K562 (cell line): ENCODE data around the gene GLMP. TPM values are rescaled to one million over a fixed set of nuclear protein-coding genes. Genes with fewer than 3 reads are reported as not detected.

Experiments
- ATAC-seq: fragments of 200-7000 bp; cut with Tn5 transposase; 3 replicates; pipeline ENCODE4 v1.9.1; 2020; ENCODE audit warnings: moderate library complexity
- BruUV-seq: library from RNA; stranded (reverse); fragments of 400-500 nt; replicated peaks from 2 replicates; lab custom pipeline; 2021; lab: Mats Ljungman, UMichigan
- CTCF ChIA-PET: fragments of 300-600 bp; formaldehyde crosslinking; extraction: SDS; loops from one replicate; lab custom pipeline; 2021; ENCODE audit warnings: low intra/inter-chr PET ratio; lab: Yijun Ruan, JAX
- POLR2A ChIA-PET: fragments of 300-600, 350-650 bp; sonication (Branson Sonifier 250); formaldehyde crosslinking; extraction: SDS; loops from one replicate; lab custom pipeline; 2021; ENCODE audit warnings: antibody characterized with exemption, inconsistent platforms; lab: Yijun Ruan, JAX
- DNase-seq, 4 experiments: peaks; one replicate each; pipeline versions ENCODE4 v3.0.0 to v3.0.0-alpha.2; 2011 to 2018; ENCODE audit warnings: low spot score in 3 of 4, mixed read lengths in 3 of 4; ENCODE audit errors: extremely low read depth in 1 of 4
- FAIRE-seq: peaks from 2 replicates; lab custom pipeline; 2011; peaks lifted over from hg19 to GRCh38; lab: Jason Lieb, UNC
- H2AFZ ChIP-seq: 2 replicates; pipeline ENCODE4 v1.6.0; 2011; ENCODE audit warnings: low read depth, low read length, control low read depth, inconsistent platforms
- H3K27ac ChIP-seq: fragments of 200-600 bp; 3 replicates; pipeline ENCODE4 v1.8.0; 2011; ENCODE audit warnings: low read depth, mild to moderate bottlenecking, control low read depth, inconsistent platforms, low read length, moderate library complexity, mixed read lengths; ENCODE audit errors: extremely low read depth
- H3K27me3 ChIP-seq, 2 experiments: fragments of 300-600 bp in 1 of 2; 2 replicates in 1 of 2; 3 replicates in 1 of 2; pipeline versions ENCODE4 v1.6.0 to v1.8.0; 2011; ENCODE audit warnings: inconsistent platforms in 2 of 2, low read length in 2 of 2, mild to moderate bottlenecking in 1 of 2, mixed read lengths in 1 of 2, moderate library complexity in 1 of 2; ENCODE audit not compliant: control insufficient read depth in 2 of 2, insufficient read depth in 2 of 2
- H3K36me3 ChIP-seq: fragments of 300-600 bp; 3 replicates; pipeline ENCODE4 v1.8.0; 2011; ENCODE audit warnings: mild to moderate bottlenecking, low read length, inconsistent platforms; ENCODE audit not compliant: control insufficient read depth, insufficient read depth
- H3K4me1 ChIP-seq, 2 experiments: fragments of 200-600 bp in 1 of 2; replicated peaks in 1 of 2; 2 replicates in 1 of 2; 3 replicates in 1 of 2; pipeline versions ENCODE4 v1.5.1 to v1.8.0; 2011; ENCODE audit warnings: inconsistent platforms in 2 of 2, low read length in 2 of 2, mild to moderate bottlenecking in 1 of 2, mixed read lengths in 1 of 2, moderate library complexity in 1 of 2; ENCODE audit not compliant: control insufficient read depth in 2 of 2, insufficient read depth in 2 of 2
- H3K4me2 ChIP-seq: 2 replicates; pipeline ENCODE4 v1.6.1; 2011; ENCODE audit warnings: low read length, control low read depth, inconsistent platforms, mixed read lengths; ENCODE audit not compliant: insufficient read depth
- H3K4me3 ChIP-seq: fragments of 200-600 bp; sonication (generic), shearing (Covaris generic); 2 replicates; pipeline ENCODE4 v1.5.1; 2016; ENCODE audit warnings: control low read depth, inconsistent platforms
- H3K79me2 ChIP-seq: fragments of 200-600 bp; 3 replicates; pipeline ENCODE4 v1.8.0; 2011; ENCODE audit warnings: low read length, inconsistent platforms; ENCODE audit not compliant: control insufficient read depth, insufficient read depth
- H3K9ac ChIP-seq, 2 experiments: 2 replicates each; pipeline versions ENCODE4 v1.6.0 to v1.6.1; 2011; ENCODE audit warnings: low read depth in 2 of 2, low read length in 2 of 2, control low read depth in 1 of 2, inconsistent platforms in 1 of 2, mild to moderate bottlenecking in 1 of 2, mixed read lengths in 1 of 2; ENCODE audit not compliant: insufficient read depth in 1 of 2
- H3K9me1 ChIP-seq: one replicate; pipeline ENCODE4 v1.6.0; 2011; ENCODE audit warnings: inconsistent platforms, mild to moderate bottlenecking, low read length, moderate library complexity; ENCODE audit not compliant: control insufficient read depth, insufficient read depth
- H3K9me3 ChIP-seq: replicated peaks from 2 replicates; pipeline ENCODE4 v1.5.1; 2011; ENCODE audit warnings: low read depth, low read length, inconsistent platforms; ENCODE audit not compliant: control insufficient read depth, insufficient read depth
- H4K20me1 ChIP-seq: replicated peaks from 2 replicates; pipeline ENCODE4 v1.6.1; 2011; ENCODE audit warnings: low read length, inconsistent platforms, mixed read lengths; ENCODE audit not compliant: control insufficient read depth, insufficient read depth
- ATF1 ChIP-seq, 2 experiments: fragments of 450-650 bp in 1 of 2; IDR thresholded peaks; 2 replicates each; pipeline ENCODE4 v1.6.1; 2016; ENCODE audit warnings: missing compliant biosample characterization in 1 of 2, missing genetic modification characterization in 1 of 2
- BACH1 ChIP-seq: fragments of 200-800 bp; sonication (Bioruptor generic); IDR thresholded peaks from 2 replicates; pipeline ENCODE4 v1.6.1; 2016; ENCODE audit warnings: missing genetic modification characterization, missing compliant biosample characterization
- MTA2 ChIP-seq: fragments of 450-650 bp; IDR thresholded peaks from 2 replicates; pipeline ENCODE4 v1.6.1; 2016; ENCODE audit warnings: low read depth
- ZNF274 ChIP-seq: IDR thresholded peaks from 2 replicates; pipeline ENCODE4 v1.6.1; 2011; ENCODE audit warnings: low read depth, mild to moderate bottlenecking, low read length, moderate library complexity, borderline replicate concordance
- ZNF696 ChIP-seq: fragments of 250-450 bp; sonication (Bioruptor Pico); conservative IDR thresholded peaks from 2 replicates; pipeline ENCODE4 v1.4.0; 2020; ENCODE audit warnings: mild to moderate bottlenecking, moderate library complexity
- WGBS: fragments of 100-300 bp; shearing (Covaris generic); methylation state at CpG from one replicate; pipeline ENCODE4 v1.1.6; 2016; ENCODE audit warnings: low coverage, mixed read lengths; ENCODE audit not compliant: insufficient coverage; ENCODE audit errors: missing lambda C conversion rate; 5-methylcytosine and 5-hydroxymethylcytosine counted together
- in situ Hi-C: fragments of 300-500 bp; cut with MboI; formaldehyde crosslinking; loops from 4 replicates; pipeline ENCODE4 v1.15.0; 2018; ENCODE audit warnings: inconsistent platforms, mixed read lengths
- intact Hi-C: fragments of 100-400 bp; cut with micrococcal nuclease; formaldehyde crosslinking; loops from 2 replicates; pipeline ENCODE4 v1.14.2; 2022
- polyA plus RNA-seq, 8 experiments: library from polyadenylated mRNA; depleted of rRNA in 4 of 8; stranded (reverse) in 5 of 8; unstranded in 3 of 8; fragments of >200 nt; fragmentation: Nextera tagmentation in 2 of 8; fragmentation: Illumina TruSeq in 1 of 8; extraction: Ambion mirVana in 2 of 8; extraction: Trizol in 1 of 8; gene quantifications; 2 replicates each; pipeline versions ENCODE4 v1.2.1 to v1.2.3, GENCODE V29; 2011 to 2014; ENCODE audit warnings: inconsistent platforms in 1 of 8, missing spikeins in 1 of 8
- total RNA-seq, 7 experiments: library from RNA; depleted of rRNA in 6 of 7; stranded (reverse); fragments of >200 nt in 6 of 7; fragmentation: Illumina TruSeq in 2 of 7; extraction: Trizol in 2 of 7; gene quantifications; 2 replicates each; pipeline versions ENCODE4 v1.2.1 to v1.2.3, GENCODE V29; 2011 to 2021; ENCODE audit warnings: low replicate concordance in 1 of 7
- TF ChIP-seq, protein P1 (sequence below): fragments of 250-450 bp; sonication (Bioruptor Pico); IDR thresholded peaks from 2 replicates; pipeline ENCODE4 v1.8.0; 2022; ENCODE audit warnings: moderate library complexity, mild to moderate bottlenecking, inconsistent platforms

GLMP gene
- total and polyA plus RNA-seq, 9 of the 15 experiments (the other 6 are each of a cell fraction or from before 2014, with no cell fraction given) = 8.3 to 28.2 (median 22.4) TPM

DNA sequence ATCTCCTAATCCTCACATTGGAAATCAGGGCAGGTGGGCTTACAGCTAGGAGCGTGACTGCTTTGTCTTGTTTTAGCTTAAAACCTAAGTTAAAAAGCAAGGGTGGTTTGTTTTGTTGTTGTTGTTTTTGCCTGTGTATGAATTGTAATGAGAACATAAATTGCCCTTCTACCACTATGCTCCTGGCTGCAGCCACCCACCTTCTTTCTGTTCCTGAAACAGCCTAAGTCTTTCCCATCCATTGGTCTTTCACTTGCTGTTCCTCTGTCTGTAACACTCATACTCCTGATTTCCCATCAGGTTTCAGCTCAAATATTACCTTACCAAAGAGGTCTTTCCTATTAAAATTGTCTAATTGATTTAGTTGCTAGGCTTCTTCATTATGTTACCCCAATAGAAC, 12.0 kb downstream of the GLMP start:
- ATAC-seq = no peak
- peak overlapping the region; percentile 97 for H3K4me3 ChIP-seq
- no peak for TF ChIP-seq ZNF274
- no peak for TF ChIP-seq ATF1 (CRISPR knock-in tag; IDR thresholded peaks at IDR 0.05)
- TF ChIP-seq ATF1 (tag; IDR thresholded peaks at IDR 0.05) = no peak
- no peak for TF ChIP-seq ZNF696
- no peak for TF ChIP-seq MTA2
- TF ChIP-seq BACH1 (tag) = peak; percentile 6; the same call in 1 of the 2 replicates
- TF ChIP-seq, protein P1, sequence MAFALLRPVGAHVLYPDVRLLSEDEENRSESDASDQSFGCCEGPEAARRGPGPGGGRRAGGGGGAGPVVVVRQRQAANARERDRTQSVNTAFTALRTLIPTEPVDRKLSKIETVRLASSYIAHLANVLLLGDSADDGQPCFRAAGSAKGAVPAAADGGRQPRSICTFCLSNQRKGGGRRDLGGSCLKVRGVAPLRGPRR (CRISPR knock-in tag) = no peak
- TF ChIP-seq, all 486 proteins: peak for 1
- Histone ChIP-seq H2AFZ (peak overlapping the region; percentile 97), H3K9me1 (no peaks in the 10 kb centered on the region), H3K79me2 (peaks cover 51% of the 10 kb centered on the region), H3K9me3 (no peaks in the 10 kb centered on the region), H4K20me1 (peaks cover 11% of the 10 kb centered on the region; the same call in 1 of the 2 replicates), H3K27ac (peak overlapping the region; percentile 93; the same call in 2 of the 3 replicates), H3K36me3 (peaks cover 38% of the 10 kb centered on the region), H3K27me3 (no peaks in the 10 kb centered on the region), H3K4me2 (peak overlapping the region; percentile 100), H3K9ac (peak overlapping the region; percentile 91 to 97; a peak in 3 of 4 replicates), H3K4me1 (peaks cover 6 to 10% of the 10 kb centered on the region in 2 experiments; a peak in 4 of 5 replicates)
- FAIRE-seq (no peak), DNase-seq (no peak)
- intact Hi-C loops = no loop called here
- ChIA-PET CTCF (no interaction called here), POLR2A (interaction anchor here (0.6 to 6.3 kb wide), 16 partner anchors 8 to 155 kb away, joined by 3 to 63 read pairs (median 6); partner anchors contain the start of genes GLMP, PMF1 and VHLL)
- in situ Hi-C loops = no loop called here
- BruUV-seq = no TSS peak
- 14% methylated on average over 1 of the region's 1 CpG for WGBS
